ENCODE measurements around the gene NDUFAB1. TPM values are rescaled to one million over a fixed set of nuclear protein-coding genes. Genes with fewer than 3 reads are reported as not detected.

Gene NDUFAB1
- total and polyA plus RNA-seq, 2 of the 13 experiments (the other 11 are each of a cell fraction or from before 2014, with no cell fraction given) = 221 to 601 TPM

DNA sequence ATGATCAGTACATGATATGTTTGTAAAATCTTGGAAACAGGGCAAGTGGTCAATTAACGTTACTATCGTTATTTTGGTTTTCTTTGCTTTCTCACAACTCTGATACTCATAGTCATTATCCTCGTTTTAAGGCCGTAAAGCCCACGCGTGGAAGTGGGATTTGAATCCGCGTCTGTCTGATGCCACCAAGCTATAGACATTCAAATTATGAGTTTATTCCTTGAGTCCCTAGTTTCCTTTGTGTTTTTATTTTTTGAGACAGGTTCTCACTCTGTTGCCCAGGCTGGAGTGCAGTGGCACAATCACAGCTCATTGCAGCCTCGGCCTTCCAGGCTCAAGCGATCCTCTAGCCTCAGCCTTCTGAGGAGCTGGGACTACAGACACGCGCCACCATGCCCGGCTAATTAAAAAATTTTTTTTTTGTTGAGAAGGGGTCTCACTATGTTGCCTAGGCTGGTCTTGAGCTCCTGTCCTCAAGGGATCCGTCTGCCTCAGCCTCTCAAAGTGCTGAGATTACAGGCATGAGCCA, 46.2 kb upstream of the NDUFAB1 start (continued):
- no peak for TF ChIP-seq E2F2 (CRISPR knock-in tag; IDR thresholded peaks at IDR 0.05; ENCODE audit: borderline replicate concordance)
- TF ChIP-seq ZNF784 (CRISPR knock-in tag; IDR thresholded peaks at IDR 0.05; ENCODE audit: borderline replicate concordance) = 0 out of 2 replicates have a peak, but pooled peaks have one; percentile 2
- no peak for TF ChIP-seq ZNF20 (CRISPR knock-in tag; IDR thresholded peaks at IDR 0.05)
- 0 out of 2 replicates have a peak, but pooled peaks have one; percentile 8 for TF ChIP-seq ZMAT3 (CRISPR knock-in tag; conservative IDR thresholded peaks at IDR 0.05)
- 0 out of 2 replicates have a peak, but pooled peaks have one; percentile 21 for TF ChIP-seq SPEN (CRISPR knock-in tag; IDR thresholded peaks at IDR 0.05; ENCODE audit: low read depth)
- TF ChIP-seq PLRG1 (conservative IDR thresholded peaks at IDR 0.05) = no peak
- no peak for TF ChIP-seq ISX (CRISPR knock-in tag; conservative IDR thresholded peaks at IDR 0.05)
- no peak for TF ChIP-seq ZNF432 (CRISPR knock-in tag; IDR thresholded peaks at IDR 0.05; ENCODE audit: borderline replicate concordance)
- peak; percentile 70 for TF ChIP-seq ZNF18 (CRISPR knock-in tag; IDR thresholded peaks at IDR 0.05; ENCODE audit: insufficient replicate concordance)
- TF ChIP-seq ZNF841 (CRISPR knock-in tag; IDR thresholded peaks at IDR 0.05; ENCODE audit: borderline replicate concordance) = no peak
- TF ChIP-seq ZNF441 (CRISPR knock-in tag; IDR thresholded peaks at IDR 0.05; ENCODE audit: borderline replicate concordance) = 0 out of 2 replicates have a peak, but pooled peaks have one; percentile 13
- 0 out of 2 replicates have a peak, but pooled peaks have one; percentile 33 for TF ChIP-seq PITX1 (CRISPR knock-in tag; IDR thresholded peaks at IDR 0.05)
- TF ChIP-seq ZNF460 (CRISPR knock-in tag; IDR thresholded peaks at IDR 0.05; ENCODE audit: borderline replicate concordance) = no peak
- TF ChIP-seq GATA4 (IDR thresholded peaks at IDR 0.05; ENCODE audit: borderline replicate concordance, low read depth) = no peak
- 0 out of 2 replicates have a peak, but pooled peaks have one; percentile 23 for TF ChIP-seq ZNF446 (CRISPR knock-in tag; IDR thresholded peaks at IDR 0.05)
- peak; percentile 94 for TF ChIP-seq ZNF770 (CRISPR knock-in tag; IDR thresholded peaks at IDR 0.05)
- TF ChIP-seq IRF1 (CRISPR knock-in tag; IDR thresholded peaks at IDR 0.05; ENCODE audit: low read depth) = no peak
- 0 out of 2 replicates have a peak, but pooled peaks have one; percentile 8 for TF ChIP-seq GATAD2A (CRISPR knock-in tag; IDR thresholded peaks at IDR 0.05)
- no peak for TF ChIP-seq ZSCAN29 (CRISPR knock-in tag; conservative IDR thresholded peaks at IDR 0.05)
- TF ChIP-seq YEATS4 (CRISPR knock-in tag; IDR thresholded peaks at IDR 0.05; ENCODE audit: borderline replicate concordance) = no peak
- 0 out of 2 replicates have a peak, but pooled peaks have one; percentile 23 for TF ChIP-seq ZMYM3 (CRISPR knock-in tag; IDR thresholded peaks at IDR 0.05)
- TF ChIP-seq DPF2 (CRISPR knock-in tag; IDR thresholded peaks at IDR 0.05; ENCODE audit: borderline replicate concordance, low read depth) = no peak
- peak; percentile 23; the same call in 1 of the 2 replicates for TF ChIP-seq ZFP82 (CRISPR knock-in tag; IDR thresholded peaks at IDR 0.05; ENCODE audit: borderline replicate concordance)
- TF ChIP-seq ZNF496 (CRISPR knock-in tag; IDR thresholded peaks at IDR 0.05; ENCODE audit: insufficient replicate concordance) = no peak

Data from HepG2 (cell line).